ENCODE data around the gene KLHL26.

KLHL26 gene

GRCh38 chr19:18634612-18635297, 2.1 kb upstream of the KLHL26 start:
- ChIA-PET POLR2A (interaction anchor here (1.2 kb wide), 1 partner anchor 63 kb away, joined by 3 read pairs; the partner anchor contains the start of gene UBA52), CTCF (no interaction called here)
- no peaks in the 10 kb centered on the region; a peak in 1 of 3 replicates for H3K36me3 ChIP-seq (ENCODE audit: control insufficient read depth in 2 of 2, insufficient read depth in 1 of 2, low read length in 2 of 2)
- no peak for TF ChIP-seq ZNF211 (tag by site-specific recombination; IDR thresholded peaks at IDR 0.05; ENCODE audit: low read depth)
- TF ChIP-seq ZNF221 (tag by site-specific recombination; IDR thresholded peaks at IDR 0.05; ENCODE audit: borderline replicate concordance), result no peak
- peak; percentile 91 for TF ChIP-seq KLF1 (tag by site-specific recombination; IDR thresholded peaks at IDR 0.05)
- peak; percentile 89 for TF ChIP-seq ZNF623 (tag by site-specific recombination; IDR thresholded peaks at IDR 0.05)
- TF ChIP-seq ZBTB48 (tag by site-specific recombination; IDR thresholded peaks at IDR 0.05), result peak; percentile 96
- no peak for TF ChIP-seq ZNF140 (tag by site-specific recombination; IDR thresholded peaks at IDR 0.05)
- no peak for TF ChIP-seq ZNF777 (tag by site-specific recombination; IDR thresholded peaks at IDR 0.05; ENCODE audit: borderline replicate concordance)
- no peak for TF ChIP-seq ZNF501 (tag by site-specific recombination; IDR thresholded peaks at IDR 0.05)
- no peak for TF ChIP-seq ZNF792 (tag by site-specific recombination; IDR thresholded peaks at IDR 0.05)
- TF ChIP-seq ZFP37 (tag by site-specific recombination; IDR thresholded peaks at IDR 0.05), result no peak
- no peak for TF ChIP-seq ZNF544 (tag by site-specific recombination; IDR thresholded peaks at IDR 0.05)
- TF ChIP-seq GFI1B (tag by site-specific recombination; IDR thresholded peaks at IDR 0.05), result no peak
- peak; percentile 89 for TF ChIP-seq PRDM10 (tag by site-specific recombination; IDR thresholded peaks at IDR 0.05)
- TF ChIP-seq, protein P1, sequence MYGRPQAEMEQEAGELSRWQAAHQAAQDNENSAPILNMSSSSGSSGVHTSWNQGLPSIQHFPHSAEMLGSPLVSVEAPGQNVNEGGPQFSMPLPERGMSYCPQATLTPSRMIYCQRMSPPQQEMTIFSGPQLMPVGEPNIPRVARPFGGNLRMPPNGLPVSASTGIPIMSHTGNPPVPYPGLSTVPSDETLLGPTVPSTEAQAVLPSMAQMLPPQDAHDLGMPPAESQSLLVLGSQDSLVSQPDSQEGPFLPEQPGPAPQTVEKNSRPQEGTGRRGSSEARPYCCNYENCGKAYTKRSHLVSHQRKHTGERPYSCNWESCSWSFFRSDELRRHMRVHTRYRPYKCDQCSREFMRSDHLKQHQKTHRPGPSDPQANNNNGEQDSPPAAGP (tag by site-specific recombination; IDR thresholded peaks at IDR 0.05), result 0 out of 2 replicates have a peak, but pooled peaks have one; percentile 34
- TF ChIP-seq ZNF433 (tag by site-specific recombination; IDR thresholded peaks at IDR 0.05; ENCODE audit: low read depth), result no peak
- no peak for TF ChIP-seq ZSCAN23 (tag by site-specific recombination; IDR thresholded peaks at IDR 0.05)
- TF ChIP-seq ZNF362 (tag by site-specific recombination; IDR thresholded peaks at IDR 0.05), result no peak
- no peak for TF ChIP-seq HIC1 (tag by site-specific recombination; IDR thresholded peaks at IDR 0.05)
- no peak for TF ChIP-seq ZNF670 (tag by site-specific recombination; IDR thresholded peaks at IDR 0.05; ENCODE audit: low read depth)
- TF ChIP-seq ZFP69B (tag by site-specific recombination; IDR thresholded peaks at IDR 0.05), result no peak
- peak; percentile 76 for TF ChIP-seq ZIC2 (tag by site-specific recombination; IDR thresholded peaks at IDR 0.05)
- TF ChIP-seq KLF9 (tag by site-specific recombination; IDR thresholded peaks at IDR 0.05; ENCODE audit: low read depth), result no peak
- TF ChIP-seq, protein P2, sequence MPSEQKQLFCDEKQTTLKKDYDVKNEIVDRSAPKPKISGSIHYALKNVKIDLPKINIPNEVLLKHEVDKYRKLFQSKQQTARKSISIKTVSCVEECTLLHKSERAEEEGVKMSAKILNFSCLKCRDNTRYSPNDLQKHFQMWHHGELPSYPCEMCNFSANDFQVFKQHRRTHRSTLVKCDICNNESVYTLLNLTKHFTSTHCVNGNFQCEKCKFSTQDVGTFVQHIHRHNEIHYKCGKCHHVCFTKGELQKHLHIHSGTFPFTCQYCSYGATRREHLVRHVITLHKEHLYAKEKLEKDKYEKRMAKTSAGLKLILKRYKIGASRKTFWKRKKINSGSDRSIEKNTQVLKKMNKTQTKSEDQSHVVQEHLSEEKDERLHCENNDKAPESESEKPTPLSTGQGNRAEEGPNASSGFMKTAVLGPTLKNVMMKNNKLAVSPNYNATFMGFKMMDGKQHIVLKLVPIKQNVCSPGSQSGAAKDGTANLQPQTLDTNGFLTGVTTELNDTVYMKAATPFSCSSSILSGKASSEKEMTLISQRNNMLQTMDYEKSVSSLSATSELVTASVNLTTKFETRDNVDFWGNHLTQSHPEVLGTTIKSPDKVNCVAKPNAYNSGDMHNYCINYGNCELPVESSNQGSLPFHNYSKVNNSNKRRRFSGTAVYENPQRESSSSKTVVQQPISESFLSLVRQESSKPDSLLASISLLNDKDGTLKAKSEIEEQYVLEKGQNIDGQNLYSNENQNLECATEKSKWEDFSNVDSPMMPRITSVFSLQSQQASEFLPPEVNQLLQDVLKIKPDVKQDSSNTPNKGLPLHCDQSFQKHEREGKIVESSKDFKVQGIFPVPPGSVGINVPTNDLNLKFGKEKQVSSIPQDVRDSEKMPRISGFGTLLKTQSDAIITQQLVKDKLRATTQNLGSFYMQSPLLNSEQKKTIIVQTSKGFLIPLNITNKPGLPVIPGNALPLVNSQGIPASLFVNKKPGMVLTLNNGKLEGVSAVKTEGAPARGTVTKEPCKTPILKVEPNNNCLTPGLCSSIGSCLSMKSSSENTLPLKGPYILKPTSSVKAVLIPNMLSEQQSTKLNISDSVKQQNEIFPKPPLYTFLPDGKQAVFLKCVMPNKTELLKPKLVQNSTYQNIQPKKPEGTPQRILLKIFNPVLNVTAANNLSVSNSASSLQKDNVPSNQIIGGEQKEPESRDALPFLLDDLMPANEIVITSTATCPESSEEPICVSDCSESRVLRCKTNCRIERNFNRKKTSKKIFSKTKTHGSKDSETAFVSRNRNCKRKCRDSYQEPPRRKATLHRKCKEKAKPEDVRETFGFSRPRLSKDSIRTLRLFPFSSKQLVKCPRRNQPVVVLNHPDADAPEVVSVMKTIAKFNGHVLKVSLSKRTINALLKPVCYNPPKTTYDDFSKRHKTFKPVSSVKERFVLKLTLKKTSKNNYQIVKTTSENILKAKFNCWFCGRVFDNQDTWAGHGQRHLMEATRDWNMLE (tag by site-specific recombination; conservative IDR thresholded peaks at IDR 0.05; ENCODE audit: low read depth), result no peak

More at GRCh38 chr19:18634612-18635297, 2.1 kb upstream of the KLHL26 start:
- no peak overlapping the region for H3K27ac ChIP-seq (ENCODE audit: extremely low read depth, low read depth, low read length)
- H3K4me1 ChIP-seq (ENCODE audit: control insufficient read depth, insufficient read depth, low read length), result peaks cover 8% of the 10 kb centered on the region; the same call in 1 of the 2 replicates
- no peak overlapping the region for H3K4me3 ChIP-seq (ENCODE audit: low read depth, low read length)
- no peaks in the 10 kb centered on the region for H3K9me3 ChIP-seq (ENCODE audit: control insufficient read depth, insufficient read depth, low read depth, low read length)

Measured in HEK293 (cell line).